ENCODE measurements around the gene ZNF275.
"Not testable (repeated sequence)": the region's sequence is repeated elsewhere in the genome, so short reads cannot be mapped to it uniquely, and the experiment has no call there.

The ZNF275 gene

GRCh38 chrX:153319295-153320046 lies 14.5 kb upstream of the ZNF275 start:
- peaks cover 0 to 6% of the 10 kb centered on the region in 2 donors for H3K4me1 ChIP-seq (ENCODE audit: control insufficient read depth in 2 of 2, insufficient read depth in 1 of 2, low read depth in 1 of 2, low read length in 2 of 2)
- H3K14ac ChIP-seq (ENCODE audit: low read length) = no peak overlapping the region
- no peak overlapping the region for H4K91ac ChIP-seq (ENCODE audit: low read depth, low read length, poor library complexity)
- no peaks in the 10 kb centered on the region for H3K79me1 ChIP-seq (ENCODE audit: low read depth, low read length)
- H2BK12ac ChIP-seq (ENCODE audit: low read length) = no peak overlapping the region
- H3K9ac ChIP-seq (ENCODE audit: low read depth, low read length, poor library complexity) = no peak overlapping the region
- no peak overlapping the region for H2BK15ac ChIP-seq (ENCODE audit: low read length)
- no peak overlapping the region for H3K4me2 ChIP-seq (ENCODE audit: insufficient read depth, low read length, poor library complexity, severe bottlenecking)
- peaks cover 0 to 27% (median 0%) of the 10 kb centered on the region in 3 experiments for H3K27me3 ChIP-seq (ENCODE audit: control insufficient read depth in 3 of 3, insufficient read depth in 3 of 3, low read depth in 1 of 3, low read length in 3 of 3)
- no peak overlapping the region for H2AFZ ChIP-seq (ENCODE audit: low read length)
- no peak overlapping the region for H2AK5ac ChIP-seq (ENCODE audit: low read depth, low read length)
- H3K36me3 ChIP-seq (replicated peaks in 1 of 2; ENCODE audit: control insufficient read depth in 2 of 2, insufficient read depth in 2 of 2, low read length in 2 of 2) = no peaks in the 10 kb centered on the region
- no peak overlapping the region for H3K4ac ChIP-seq (ENCODE audit: low read length)
- no peaks in the 10 kb centered on the region for H3K9me3 ChIP-seq (replicated peaks in 1 of 2; ENCODE audit: control insufficient read depth in 2 of 2, insufficient read depth in 1 of 2, low read depth in 1 of 2, low read length in 2 of 2)
- H3K23ac ChIP-seq (ENCODE audit: low read depth, low read length, poor library complexity) = no peak overlapping the region
- H3K27ac ChIP-seq (replicated peaks; ENCODE audit: low read length) = no peak overlapping the region
- H3K18ac ChIP-seq (ENCODE audit: low read length) = no peak overlapping the region
- no peak overlapping the region for H3K4me3 ChIP-seq (ENCODE audit: low read length in 2 of 2)
- H2BK5ac ChIP-seq (ENCODE audit: low read length) = no peak overlapping the region
- H2BK120ac ChIP-seq (ENCODE audit: low read depth, low read length) = no peak overlapping the region
- no CpG with 5 or more reads among the region's 33 CpGs for WGBS, 2 donors (ENCODE audit: extremely low coverage in 2 of 2, insufficient read length in 2 of 2, insufficient replicate concordance in 1 of 2)
- no peak for DNase-seq (ENCODE audit: low spot score)
- no peak overlapping the region for H4K8ac ChIP-seq (ENCODE audit: low read depth, low read length)

GRCh38 chrX:153320047-153320443 lies 13.9 kb upstream of the ZNF275 start:
- H2BK12ac ChIP-seq (ENCODE audit: low read length); DNase-seq (ENCODE audit: low spot score); H2BK5ac ChIP-seq (ENCODE audit: low read length); H2BK15ac ChIP-seq (ENCODE audit: low read length); H3K4ac ChIP-seq (ENCODE audit: low read length); H2BK120ac ChIP-seq (ENCODE audit: low read depth, low read length); H3K9ac ChIP-seq (ENCODE audit: low read depth, low read length, poor library complexity); H2AFZ ChIP-seq (ENCODE audit: low read length); H3K4me2 ChIP-seq (ENCODE audit: insufficient read depth, low read length, poor library complexity, severe bottlenecking); H3K36me3 ChIP-seq (replicated peaks in 1 of 2; ENCODE audit: control insufficient read depth in 2 of 2, insufficient read depth in 2 of 2, low read length in 2 of 2); H3K9me3 ChIP-seq (replicated peaks in 1 of 2; ENCODE audit: control insufficient read depth in 2 of 2, insufficient read depth in 1 of 2, low read depth in 1 of 2, low read length in 2 of 2); H3K23ac ChIP-seq (ENCODE audit: low read depth, low read length, poor library complexity); H3K4me1 ChIP-seq (ENCODE audit: control insufficient read depth in 2 of 2, insufficient read depth in 1 of 2, low read depth in 1 of 2, low read length in 2 of 2); H3K14ac ChIP-seq (ENCODE audit: low read length); H3K4me3 ChIP-seq (ENCODE audit: low read length in 2 of 2); H3K27ac ChIP-seq (replicated peaks; ENCODE audit: low read length); H3K18ac ChIP-seq (ENCODE audit: low read length); H2AK5ac ChIP-seq (ENCODE audit: low read depth, low read length); H4K8ac ChIP-seq (ENCODE audit: low read depth, low read length); H4K91ac ChIP-seq (ENCODE audit: low read depth, low read length, poor library complexity); H3K79me1 ChIP-seq (ENCODE audit: low read depth, low read length): not testable (repeated sequence)
- no CpG with 5 or more reads among the region's 1 CpG for WGBS, 2 donors (ENCODE audit: extremely low coverage in 2 of 2, insufficient read length in 2 of 2, insufficient replicate concordance in 1 of 2)
- peaks cover 0 to 27% (median 0%) of the 10 kb centered on the region in 3 experiments for H3K27me3 ChIP-seq (ENCODE audit: control insufficient read depth in 3 of 3, insufficient read depth in 3 of 3, low read depth in 1 of 3, low read length in 3 of 3)

DNA sequence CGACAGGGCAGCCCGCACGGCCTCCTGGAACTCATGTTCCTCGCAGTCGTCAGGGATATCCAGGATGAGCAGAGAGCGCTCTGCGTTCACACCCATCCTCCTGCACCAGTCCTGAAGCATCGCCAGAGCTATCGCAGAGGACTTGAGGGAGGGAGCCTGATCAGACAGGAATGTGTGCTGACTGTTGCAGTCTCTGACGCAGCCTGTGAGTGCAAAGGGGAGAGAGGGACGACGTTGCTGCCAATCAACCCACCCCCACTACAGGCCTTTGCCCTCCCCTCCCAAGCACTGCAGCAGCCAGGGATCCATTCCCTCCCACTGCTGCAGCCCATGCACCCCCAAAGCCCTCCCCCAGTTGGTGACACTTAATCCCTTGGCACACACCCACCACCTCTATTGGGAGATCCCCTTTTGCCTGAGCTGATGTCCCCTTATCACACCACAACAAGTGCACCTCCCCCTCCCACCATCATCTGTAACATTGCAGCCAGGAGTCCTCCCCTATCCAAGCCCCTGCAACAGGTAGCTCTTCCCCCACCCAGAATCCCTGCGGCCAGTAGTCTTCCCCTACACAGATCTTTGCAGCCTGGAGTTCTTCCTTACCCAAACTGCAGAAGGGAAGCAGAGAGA lies 13.3 kb upstream of the ZNF275 start:
- no peak overlapping the region for H4K8ac ChIP-seq (ENCODE audit: low read depth, low read length)
- no peak for DNase-seq (ENCODE audit: low spot score)
- H3K4ac ChIP-seq (ENCODE audit: low read length) = no peak overlapping the region
- no peak overlapping the region for H3K9ac ChIP-seq (ENCODE audit: low read depth, low read length, poor library complexity)
- H3K9me3 ChIP-seq (replicated peaks in 1 of 2; ENCODE audit: control insufficient read depth in 2 of 2, insufficient read depth in 1 of 2, low read depth in 1 of 2, low read length in 2 of 2) = no peaks in the 10 kb centered on the region
- peaks cover 0 to 27% (median 0%) of the 10 kb centered on the region in 3 experiments for H3K27me3 ChIP-seq (ENCODE audit: control insufficient read depth in 3 of 3, insufficient read depth in 3 of 3, low read depth in 1 of 3, low read length in 3 of 3)
- no peak overlapping the region for H3K23ac ChIP-seq (ENCODE audit: low read depth, low read length, poor library complexity)
- H2BK5ac ChIP-seq (ENCODE audit: low read length) = no peak overlapping the region
- H3K79me1 ChIP-seq (ENCODE audit: low read depth, low read length) = no peaks in the 10 kb centered on the region
- peak overlapping the region; percentile 49 for H3K4me2 ChIP-seq (ENCODE audit: insufficient read depth, low read length, poor library complexity, severe bottlenecking)
- peaks cover 0 to 6% of the 10 kb centered on the region in 2 donors for H3K4me1 ChIP-seq (ENCODE audit: control insufficient read depth in 2 of 2, insufficient read depth in 1 of 2, low read depth in 1 of 2, low read length in 2 of 2)
- no peak overlapping the region for H2BK12ac ChIP-seq (ENCODE audit: low read length)
- no peak overlapping the region for H3K27ac ChIP-seq (replicated peaks; ENCODE audit: low read length)
- no peak overlapping the region for H3K4me3 ChIP-seq (ENCODE audit: low read length in 2 of 2)
- H4K91ac ChIP-seq (ENCODE audit: low read depth, low read length, poor library complexity) = no peak overlapping the region
- no CpG with 5 or more reads among the region's 13 CpGs for WGBS, 2 donors (ENCODE audit: extremely low coverage in 2 of 2, insufficient read length in 2 of 2, insufficient replicate concordance in 1 of 2)
- H2BK15ac ChIP-seq (ENCODE audit: low read length) = no peak overlapping the region
- no peak overlapping the region for H2AK5ac ChIP-seq (ENCODE audit: low read depth, low read length)
- no peak overlapping the region for H3K14ac ChIP-seq (ENCODE audit: low read length)
- H2AFZ ChIP-seq (ENCODE audit: low read length) = no peak overlapping the region
- H3K36me3 ChIP-seq (replicated peaks in 1 of 2; ENCODE audit: control insufficient read depth in 2 of 2, insufficient read depth in 2 of 2, low read length in 2 of 2) = no peaks in the 10 kb centered on the region
- H2BK120ac ChIP-seq (ENCODE audit: low read depth, low read length) = no peak overlapping the region
- H3K18ac ChIP-seq (ENCODE audit: low read length) = no peak overlapping the region

- no peak within 1 kb of the TSS for H3K14ac ChIP-seq (ENCODE audit: low read length)
- no peaks in the 10 kb centered on the region for H3K9me3 ChIP-seq (replicated peaks in 1 of 2; ENCODE audit: control insufficient read depth in 2 of 2, insufficient read depth in 1 of 2, low read depth in 1 of 2, low read length in 2 of 2)
- no peak within 1 kb of the TSS for H3K4ac ChIP-seq (ENCODE audit: low read length)
- H3K27me3 ChIP-seq (ENCODE audit: control insufficient read depth in 3 of 3, insufficient read depth in 3 of 3, low read depth in 1 of 3, low read length in 3 of 3) = peaks cover 0 to 27% (median 0%) of the 10 kb centered on the region in 3 experiments
- no peak for DNase-seq (ENCODE audit: low spot score)
- no peaks in the 10 kb centered on the region for H3K79me1 ChIP-seq (ENCODE audit: low read depth, low read length)
- H2BK120ac ChIP-seq (ENCODE audit: low read depth, low read length) = no peak within 1 kb of the TSS
- no peak within 1 kb of the TSS for H2BK12ac ChIP-seq (ENCODE audit: low read length)
- no peak within 1 kb of the TSS for H3K9ac ChIP-seq (ENCODE audit: low read depth, low read length, poor library complexity)
- H2BK5ac ChIP-seq (ENCODE audit: low read length) = no peak within 1 kb of the TSS
- no peak within 1 kb of the TSS for H3K23ac ChIP-seq (ENCODE audit: low read depth, low read length, poor library complexity)
- peak within 1 kb of the TSS in 1 of 2 donors; percentile 68 for H3K4me3 ChIP-seq (ENCODE audit: low read length in 2 of 2)
- no peak within 1 kb of the TSS for H3K27ac ChIP-seq (replicated peaks; ENCODE audit: low read length)
- no peak within 1 kb of the TSS for H2BK15ac ChIP-seq (ENCODE audit: low read length)
- no peaks in the 10 kb centered on the region for H3K36me3 ChIP-seq (replicated peaks in 1 of 2; ENCODE audit: control insufficient read depth in 2 of 2, insufficient read depth in 2 of 2, low read length in 2 of 2)
- WGBS, 2 donors (ENCODE audit: extremely low coverage in 2 of 2, insufficient read length in 2 of 2, insufficient replicate concordance in 1 of 2) = no CpG with 5 or more reads among the region's 36 CpGs
- peak within 1 kb of the TSS; percentile 49 for H2AFZ ChIP-seq (ENCODE audit: low read length)
- H4K8ac ChIP-seq (ENCODE audit: low read depth, low read length) = no peak within 1 kb of the TSS
- H3K18ac ChIP-seq (ENCODE audit: low read length) = peak within 1 kb of the TSS; percentile 71
- no peak within 1 kb of the TSS for H2AK5ac ChIP-seq (ENCODE audit: low read depth, low read length)
- H4K91ac ChIP-seq (ENCODE audit: low read depth, low read length, poor library complexity) = no peak within 1 kb of the TSS
- peaks cover 0 to 6% of the 10 kb centered on the region in 2 donors for H3K4me1 ChIP-seq (ENCODE audit: control insufficient read depth in 2 of 2, insufficient read depth in 1 of 2, low read depth in 1 of 2, low read length in 2 of 2)
- peak within 1 kb of the TSS; percentile 49 for H3K4me2 ChIP-seq (ENCODE audit: insufficient read depth, low read length, poor library complexity, severe bottlenecking)
Measured at GRCh38 chrX:153321381-153322124, 12.4 kb upstream of the ZNF275 start, which contains the start of gene PNMA6F. TSS of gene PNMA6F (minus strand) at chrX:153321767. CDS start at chrX:153320674, 1,093 bp downstream.

Data from neuronal stem cell (in vitro differentiated cells).